ENCODE data around the gene DOCK1.

Gene DOCK1

DNA sequence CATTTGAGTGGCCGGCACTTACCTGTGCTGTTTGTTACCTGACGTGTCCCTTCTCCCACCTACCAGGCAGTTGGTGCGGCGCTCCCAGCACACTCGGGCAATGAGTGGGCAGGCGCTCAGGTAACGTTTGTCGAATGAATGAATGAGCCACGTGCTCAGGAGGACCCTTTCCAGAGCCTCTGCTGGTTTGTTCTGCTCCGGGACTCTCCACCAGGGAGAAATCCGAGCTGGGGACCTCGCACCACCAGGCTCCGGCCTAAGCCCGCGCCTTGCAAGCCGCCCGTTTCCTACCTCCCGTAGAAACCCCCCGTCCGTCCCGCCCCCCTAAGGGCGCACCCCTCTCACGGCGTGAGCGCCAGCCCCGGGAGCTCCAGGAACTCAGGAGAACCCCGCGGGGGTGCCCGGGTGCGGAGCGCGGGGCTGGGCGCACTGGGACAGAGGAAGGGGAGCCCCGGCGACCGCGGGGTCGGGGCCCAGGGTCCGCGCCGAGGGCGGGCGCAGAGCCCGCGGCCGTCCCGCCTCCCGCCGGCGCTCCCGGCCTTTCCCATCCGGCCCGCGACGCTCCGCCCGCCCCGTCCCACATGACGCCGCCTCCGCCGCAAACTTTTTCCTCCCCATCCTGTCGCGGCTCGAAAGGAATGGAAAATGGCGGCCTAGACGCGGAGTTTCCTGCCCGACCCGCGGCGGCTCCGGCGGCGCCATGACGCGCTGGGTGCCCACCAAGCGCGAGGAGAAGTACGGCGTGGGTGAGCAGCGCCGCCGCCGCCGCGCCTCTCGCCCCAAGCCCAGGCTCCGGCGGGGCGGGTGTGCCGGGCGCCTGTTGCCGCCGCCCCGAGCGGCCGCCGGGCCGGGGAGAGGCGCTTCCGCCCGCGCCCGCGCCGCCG lies at the start of gene DOCK1:
Gene DOCK1 (plus strand): TSS at position 611 of the 884 bp plus-strand sequence. CDS start 90 bp downstream, at position 701.
- DNase-seq (ENCODE audit: low read depth, low spot score): peak; percentile 69
- in situ Hi-C loops (cut with HindIII; ENCODE audit: low sequenced_read_pairs): no loop called here

DNA sequence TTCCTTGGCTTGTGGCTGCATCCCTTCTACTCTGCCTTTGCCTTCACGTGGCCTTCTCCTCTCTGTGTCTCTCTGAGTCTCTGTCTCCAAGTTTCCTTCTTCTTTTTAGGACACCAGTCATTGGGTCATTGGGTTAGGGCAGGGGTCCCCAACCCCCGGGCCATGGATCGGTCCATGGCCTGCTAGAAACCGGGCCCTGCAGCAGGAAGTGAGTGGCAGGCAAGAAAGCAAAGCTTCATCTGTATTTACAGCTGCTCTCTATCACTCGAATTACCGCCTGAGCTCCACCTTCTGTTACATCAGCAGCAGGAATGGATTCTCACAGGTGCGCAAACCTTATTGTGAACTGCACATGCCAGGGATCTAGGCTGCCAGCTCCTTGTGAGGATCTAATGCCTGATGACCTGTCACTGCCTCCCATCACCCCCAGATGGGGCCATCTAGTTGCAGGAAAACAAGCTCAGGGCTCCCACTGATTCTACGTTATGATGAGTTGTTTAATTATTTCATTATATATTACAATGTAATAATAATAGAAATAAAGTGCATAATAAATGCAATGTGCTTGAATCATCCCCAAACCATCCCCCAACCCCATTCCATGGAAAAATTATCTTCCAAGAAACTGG lies 47.9 kb upstream of the DOCK1 start:
- H3K4me3 ChIP-seq (ENCODE audit: low read depth, low read length): no peak overlapping the region
- TF ChIP-seq, protein P1, sequence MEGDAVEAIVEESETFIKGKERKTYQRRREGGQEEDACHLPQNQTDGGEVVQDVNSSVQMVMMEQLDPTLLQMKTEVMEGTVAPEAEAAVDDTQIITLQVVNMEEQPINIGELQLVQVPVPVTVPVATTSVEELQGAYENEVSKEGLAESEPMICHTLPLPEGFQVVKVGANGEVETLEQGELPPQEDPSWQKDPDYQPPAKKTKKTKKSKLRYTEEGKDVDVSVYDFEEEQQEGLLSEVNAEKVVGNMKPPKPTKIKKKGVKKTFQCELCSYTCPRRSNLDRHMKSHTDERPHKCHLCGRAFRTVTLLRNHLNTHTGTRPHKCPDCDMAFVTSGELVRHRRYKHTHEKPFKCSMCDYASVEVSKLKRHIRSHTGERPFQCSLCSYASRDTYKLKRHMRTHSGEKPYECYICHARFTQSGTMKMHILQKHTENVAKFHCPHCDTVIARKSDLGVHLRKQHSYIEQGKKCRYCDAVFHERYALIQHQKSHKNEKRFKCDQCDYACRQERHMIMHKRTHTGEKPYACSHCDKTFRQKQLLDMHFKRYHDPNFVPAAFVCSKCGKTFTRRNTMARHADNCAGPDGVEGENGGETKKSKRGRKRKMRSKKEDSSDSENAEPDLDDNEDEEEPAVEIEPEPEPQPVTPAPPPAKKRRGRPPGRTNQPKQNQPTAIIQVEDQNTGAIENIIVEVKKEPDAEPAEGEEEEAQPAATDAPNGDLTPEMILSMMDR (IDR thresholded peaks at IDR 0.05; ENCODE audit: low read depth, low read length): peak; percentile 6
- in situ Hi-C loops (cut with HindIII; ENCODE audit: low sequenced_read_pairs): no loop called here

More for the DNA sequence above, at the start of gene DOCK1:
- TF ChIP-seq, protein P1 (IDR thresholded peaks at IDR 0.05; ENCODE audit: low read depth, low read length): no peak
- H3K4me3 ChIP-seq (ENCODE audit: low read depth, low read length): peak within 1 kb of the TSS; percentile 79

DNA sequence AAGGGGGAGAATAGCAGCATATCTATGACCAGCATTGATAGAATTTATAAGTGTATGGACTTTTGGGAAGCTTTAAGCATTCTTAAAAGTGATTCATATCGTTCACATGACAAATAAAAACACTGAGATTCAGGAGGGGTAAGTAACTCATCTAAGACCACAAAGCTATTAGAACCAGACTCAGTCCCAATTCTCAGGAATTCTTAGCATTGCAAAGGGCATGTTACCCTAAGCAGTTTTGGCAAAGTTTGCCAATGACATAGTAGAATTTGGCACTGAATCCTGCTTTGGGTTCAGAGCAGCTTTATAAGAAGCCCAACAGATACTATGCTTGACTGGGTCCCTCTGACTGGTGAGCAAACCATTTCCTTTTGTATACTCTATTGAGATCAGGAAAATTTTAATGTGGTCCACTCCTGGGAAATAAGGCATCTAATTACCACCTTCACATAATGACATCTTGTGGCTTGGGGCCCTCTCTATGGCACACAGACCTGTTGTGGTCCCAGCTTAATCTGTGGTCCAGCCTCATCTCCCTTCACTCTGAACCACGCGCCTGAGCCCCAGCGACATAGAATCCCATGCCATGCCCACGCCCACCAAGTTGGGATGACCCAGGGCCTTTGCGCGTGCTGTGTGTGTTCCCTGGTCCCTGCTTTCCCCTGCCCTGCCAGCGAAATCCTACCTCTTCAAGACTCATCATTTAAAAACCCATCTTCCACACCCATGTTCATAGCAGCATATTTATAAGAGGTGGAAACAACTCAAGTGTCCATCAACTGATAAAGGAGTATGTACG lies 37.5 kb upstream of the DOCK1 start:
- no peak overlapping the region for H3K4me3 ChIP-seq (ENCODE audit: low read depth, low read length)
- TF ChIP-seq, protein P1 (IDR thresholded peaks at IDR 0.05; ENCODE audit: low read depth, low read length): no peak
- in situ Hi-C loops (cut with HindIII; ENCODE audit: low sequenced_read_pairs): no loop called here
- peak; percentile 96 for DNase-seq (ENCODE audit: low read depth, low spot score)

More for the DNA sequence above, 47.9 kb upstream of the DOCK1 start:
- DNase-seq (ENCODE audit: low read depth, low spot score): no peak

DNA sequence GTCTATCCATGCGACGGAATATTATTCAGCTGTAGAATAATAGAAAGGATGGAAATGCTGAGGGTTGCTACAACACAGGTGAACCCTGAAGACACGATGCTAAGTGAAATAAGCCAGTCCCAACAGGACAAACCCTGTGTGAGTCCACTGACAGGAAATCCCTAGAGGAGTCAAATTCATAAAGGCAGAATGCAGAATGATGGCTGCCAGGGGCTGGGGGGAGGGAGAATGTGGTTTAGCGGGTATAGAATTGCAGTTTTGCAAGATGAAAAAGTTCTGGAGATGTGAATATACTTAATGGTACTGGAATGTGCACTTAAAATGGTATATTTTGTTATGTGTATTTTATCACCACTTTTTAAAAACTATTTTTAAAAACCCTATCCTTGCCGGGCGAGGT lies 36.9 kb upstream of the DOCK1 start:
- in situ Hi-C loops (cut with HindIII; ENCODE audit: low sequenced_read_pairs): no loop called here
- TF ChIP-seq, protein P1 (IDR thresholded peaks at IDR 0.05; ENCODE audit: low read depth, low read length): no peak
- H3K4me3 ChIP-seq (ENCODE audit: low read depth, low read length): no peak overlapping the region
- no peak for DNase-seq (ENCODE audit: low read depth, low spot score)

DNA sequence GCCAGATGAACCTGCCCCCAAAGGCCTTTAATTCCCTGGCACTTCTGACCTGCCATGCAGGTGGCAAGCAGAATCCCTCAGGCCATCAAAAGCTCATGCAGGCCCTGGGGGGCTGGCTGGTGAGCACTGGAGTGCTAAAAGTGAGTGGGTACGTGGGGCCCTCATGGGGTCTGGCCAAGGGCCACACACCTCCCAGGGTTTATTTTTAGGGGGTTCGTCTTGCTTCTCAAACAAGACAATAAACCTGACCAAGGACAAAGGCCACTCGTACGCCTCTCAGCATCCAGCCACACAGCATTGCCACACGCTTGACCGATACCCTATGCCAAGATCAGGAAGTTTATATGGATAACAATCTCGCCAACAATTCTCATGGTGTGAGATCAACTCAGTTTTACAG lies 33.1 kb upstream of the DOCK1 start:
- TF ChIP-seq, protein P1 (IDR thresholded peaks at IDR 0.05; ENCODE audit: low read depth, low read length): no peak
- no peak overlapping the region for H3K4me3 ChIP-seq (ENCODE audit: low read depth, low read length)
- in situ Hi-C loops (cut with HindIII; ENCODE audit: low sequenced_read_pairs): no loop called here
- no peak for DNase-seq (ENCODE audit: low read depth, low spot score)

DNA sequence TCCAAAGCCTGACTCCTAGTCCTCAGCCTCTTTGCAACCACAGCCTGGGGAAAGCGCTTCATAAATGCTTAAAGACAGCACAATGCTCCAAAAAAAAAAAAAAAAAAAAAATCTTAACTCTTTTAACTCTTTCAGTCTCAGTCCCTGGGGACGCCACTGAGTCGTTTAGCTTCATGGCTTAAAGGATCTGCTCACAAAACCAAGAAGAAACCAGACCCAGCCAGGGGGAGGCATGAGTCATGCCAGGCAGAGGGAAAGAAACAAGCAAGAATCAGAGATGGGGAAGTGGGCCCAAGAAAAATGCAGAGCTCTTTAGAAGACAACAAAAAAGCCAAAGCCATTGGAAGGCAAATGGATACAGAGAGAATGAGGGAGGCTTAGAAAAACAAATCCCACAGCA lies 32.5 kb upstream of the DOCK1 start:
- DNase-seq (ENCODE audit: low read depth, low spot score): peak; percentile 48
- in situ Hi-C loops (cut with HindIII; ENCODE audit: low sequenced_read_pairs): no loop called here
- TF ChIP-seq, protein P1 (IDR thresholded peaks at IDR 0.05; ENCODE audit: low read depth, low read length): no peak
- no peak overlapping the region for H3K4me3 ChIP-seq (ENCODE audit: low read depth, low read length)
